Endodermal cell (in vitro differentiated cells): ENCODE data around the gene FAM186B. TPM values are rescaled to one million over a fixed set of nuclear protein-coding genes. Genes with fewer than 3 reads are reported as not detected.

ENCODE experiments used
- DNase-seq: peaks from one replicate; pipeline ENCODE4 v3.0.0-alpha.2; 2017
- H3K27ac ChIP-seq: 2 replicates; pipeline ENCODE4 v1.5.1; 2013; ENCODE audit warnings: mild to moderate bottlenecking, low read depth, low read length, moderate library complexity
- H3K27me3 ChIP-seq: 2 replicates; pipeline ENCODE4 v1.6.1; 2013; ENCODE audit warnings: mild to moderate bottlenecking, low read length, moderate library complexity; ENCODE audit not compliant: insufficient read depth, control insufficient read depth, poor library complexity, severe bottlenecking
- H3K36me3 ChIP-seq: 2 replicates; pipeline ENCODE4 v1.7.0; 2013; ENCODE audit warnings: mild to moderate bottlenecking, low read length, moderate library complexity; ENCODE audit not compliant: control insufficient read depth, insufficient read depth
- H3K4me1 ChIP-seq: one replicate; pipeline ENCODE4 v1.7.0; 2013; ENCODE audit warnings: low read length; ENCODE audit not compliant: control insufficient read depth, insufficient read depth
- H3K4me3 ChIP-seq: 2 replicates; pipeline ENCODE4 v1.5.1; 2013; ENCODE audit warnings: mild to moderate bottlenecking, low read length, moderate library complexity
- H3K9ac ChIP-seq: 2 replicates; pipeline ENCODE4 v1.6.1; 2013; ENCODE audit warnings: mild to moderate bottlenecking, low read length, moderate library complexity; ENCODE audit not compliant: poor library complexity, severe bottlenecking; ENCODE audit errors: extremely low read depth
- H3K9me3 ChIP-seq: 2 replicates; pipeline ENCODE4 v1.6.1; 2013; ENCODE audit warnings: mild to moderate bottlenecking, low read length, moderate library complexity; ENCODE audit not compliant: control insufficient read depth
- H3K27ac Mint-ChIP-seq: 2 replicates; pipeline ENCODE4 v1.8.0; 2020; ENCODE audit warnings: mixed read lengths
- H3K27me3 Mint-ChIP-seq: 2 replicates; pipeline ENCODE4 v1.8.0; 2021; ENCODE audit warnings: mild to moderate bottlenecking, mixed read lengths; ENCODE audit not compliant: insufficient read depth
- H3K36me3 Mint-ChIP-seq: 2 replicates; pipeline ENCODE4 v1.8.0; 2020; ENCODE audit warnings: low read depth, mixed read lengths
- H3K4me1 Mint-ChIP-seq: 2 replicates; pipeline ENCODE4 v1.8.0; 2020; ENCODE audit warnings: mixed read lengths
- H3K4me3 Mint-ChIP-seq: 2 replicates; pipeline ENCODE4 v1.8.0; 2020; ENCODE audit warnings: mild to moderate bottlenecking, moderate library complexity, mixed read lengths
- H3K9me3 Mint-ChIP-seq: 2 replicates; pipeline ENCODE4 v1.8.0; 2020; ENCODE audit warnings: mild to moderate bottlenecking, mixed read lengths
- WGBS, 2 experiments: methylation state at CpG; one replicate each; pipeline versions ENCODE4 v1.1.5 to v1.1.7; 2013; ENCODE audit warnings: missing lambda C conversion rate in 2 of 2, mixed read lengths in 1 of 2; ENCODE audit not compliant: insufficient coverage in 1 of 2, insufficient read length in 1 of 2; 5-methylcytosine and 5-hydroxymethylcytosine counted together
- total RNA-seq, 2 donors: library from RNA; stranded (reverse); fragmentation: NEBNext Ultra II Directional in 1 of 2; extraction: Animal tissue kit (Norgen Biotek cat#: 25700) in 1 of 2; gene quantifications; 2 replicates in 1 of 2; 3 replicates in 1 of 2; pipeline ENCODE4 v1.2.1, GENCODE V29; 2021
- TF ChIP-seq, protein P1 (sequence below): fragments of 200-600 bp; sonication (generic); conservative IDR thresholded peaks from 2 replicates; pipeline ENCODE4 v1.5.0; 2021; ENCODE audit warnings: antibody characterized with exemption, mild to moderate bottlenecking

FAM186B gene
- total RNA-seq, 2 donors from 2014 or later = 0.22 to 0.26 TPM

DNA sequence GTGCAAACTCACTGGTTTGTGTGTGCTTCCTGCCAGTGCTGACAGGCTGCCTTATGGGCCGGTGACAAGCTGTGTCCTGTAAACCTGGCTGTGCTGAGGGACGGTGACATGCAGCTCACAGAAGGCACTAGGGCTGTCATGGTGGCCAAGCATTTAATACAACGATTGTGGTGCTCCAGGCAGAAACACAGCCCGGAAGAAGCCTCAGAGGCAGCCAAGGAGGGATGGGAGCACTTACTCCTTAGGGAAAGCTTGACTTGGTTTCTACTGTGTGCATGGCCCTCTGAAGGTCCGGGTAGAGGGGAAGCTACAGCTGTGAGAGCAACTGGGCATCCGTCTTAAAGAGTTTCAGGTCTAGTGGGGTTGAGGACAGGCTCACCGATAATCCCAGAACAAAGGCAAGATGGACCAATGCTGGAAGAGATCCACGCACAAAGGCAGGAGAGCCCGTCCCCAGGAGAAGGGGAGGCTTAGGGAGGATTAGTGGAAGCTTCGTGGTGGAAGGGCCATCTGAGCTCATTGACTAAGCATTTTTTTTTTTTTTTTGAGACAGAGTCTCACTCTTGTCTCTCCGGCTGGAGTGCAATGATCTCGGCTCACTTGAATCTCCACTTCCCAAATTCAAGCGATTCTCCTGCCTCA lies 26.8 kb downstream of the FAM186B start:
- H3K9me3 ChIP-seq = peaks cover 8% of the 10 kb centered on the region
- no peak overlapping the region for H3K4me3 Mint-ChIP-seq
- whole genome bisulfite sequencing, 2 experiments = 87 to 88% methylated on average over 11 to 13 of the region's 13 CpGs
- no peaks in the 10 kb centered on the region for H3K4me1 ChIP-seq
- TF ChIP-seq, protein P1, sequence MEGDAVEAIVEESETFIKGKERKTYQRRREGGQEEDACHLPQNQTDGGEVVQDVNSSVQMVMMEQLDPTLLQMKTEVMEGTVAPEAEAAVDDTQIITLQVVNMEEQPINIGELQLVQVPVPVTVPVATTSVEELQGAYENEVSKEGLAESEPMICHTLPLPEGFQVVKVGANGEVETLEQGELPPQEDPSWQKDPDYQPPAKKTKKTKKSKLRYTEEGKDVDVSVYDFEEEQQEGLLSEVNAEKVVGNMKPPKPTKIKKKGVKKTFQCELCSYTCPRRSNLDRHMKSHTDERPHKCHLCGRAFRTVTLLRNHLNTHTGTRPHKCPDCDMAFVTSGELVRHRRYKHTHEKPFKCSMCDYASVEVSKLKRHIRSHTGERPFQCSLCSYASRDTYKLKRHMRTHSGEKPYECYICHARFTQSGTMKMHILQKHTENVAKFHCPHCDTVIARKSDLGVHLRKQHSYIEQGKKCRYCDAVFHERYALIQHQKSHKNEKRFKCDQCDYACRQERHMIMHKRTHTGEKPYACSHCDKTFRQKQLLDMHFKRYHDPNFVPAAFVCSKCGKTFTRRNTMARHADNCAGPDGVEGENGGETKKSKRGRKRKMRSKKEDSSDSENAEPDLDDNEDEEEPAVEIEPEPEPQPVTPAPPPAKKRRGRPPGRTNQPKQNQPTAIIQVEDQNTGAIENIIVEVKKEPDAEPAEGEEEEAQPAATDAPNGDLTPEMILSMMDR = no peak
- no peaks in the 10 kb centered on the region for H3K27me3 Mint-ChIP-seq
- no peaks in the 10 kb centered on the region for H3K27me3 ChIP-seq
- no peak overlapping the region for H3K9ac ChIP-seq
- DNase-seq = peak; percentile 42
- peaks cover 20% of the 10 kb centered on the region for H3K36me3 Mint-ChIP-seq
- no peak overlapping the region for H3K27ac ChIP-seq
- peaks cover 9% of the 10 kb centered on the region for H3K4me1 Mint-ChIP-seq
- no peak overlapping the region for H3K4me3 ChIP-seq
- H3K9me3 Mint-ChIP-seq = peaks cover 10% of the 10 kb centered on the region
- peaks cover 19% of the 10 kb centered on the region for H3K36me3 ChIP-seq
- no peak overlapping the region for H3K27ac Mint-ChIP-seq

DNA sequence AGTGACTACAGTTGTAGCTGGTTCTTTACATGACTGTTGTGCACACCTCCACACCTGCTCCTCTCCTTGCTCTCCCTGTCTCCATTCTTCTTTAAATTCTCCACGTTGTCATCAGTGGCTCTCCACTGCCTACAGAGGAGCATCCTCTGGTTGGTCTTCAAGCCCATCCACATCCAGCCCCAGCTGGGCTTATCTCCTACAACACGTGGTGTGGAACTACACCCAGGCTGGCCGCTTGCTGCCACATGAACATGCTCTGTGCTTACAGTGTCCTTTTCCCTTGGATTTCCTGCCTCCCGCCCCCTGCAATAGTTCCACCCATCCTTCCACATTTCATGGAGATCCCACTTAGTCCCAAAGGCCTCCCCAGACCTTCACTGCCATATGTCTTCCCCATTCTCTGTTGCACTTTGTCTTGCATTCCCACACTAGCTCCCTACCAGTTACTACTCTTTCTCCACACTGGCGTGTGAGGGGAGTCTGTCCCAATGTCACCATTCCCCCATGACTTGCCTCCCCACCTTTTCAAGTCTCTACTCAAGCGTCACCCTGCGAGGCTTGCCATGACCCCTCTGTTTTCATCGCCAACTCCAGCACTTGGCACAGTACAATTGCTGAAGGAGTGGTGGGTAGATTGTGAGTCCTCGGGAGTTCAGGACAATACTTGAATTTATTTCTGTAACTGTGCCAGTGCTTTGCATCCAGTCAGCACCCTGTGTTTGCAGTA lies 27.7 kb downstream of the FAM186B start:
- H3K27me3 ChIP-seq = no peaks in the 10 kb centered on the region
- no peak overlapping the region for H3K4me3 Mint-ChIP-seq
- peaks cover 27% of the 10 kb centered on the region for H3K36me3 Mint-ChIP-seq
- H3K27ac Mint-ChIP-seq = no peak overlapping the region
- peaks cover 9% of the 10 kb centered on the region for H3K4me1 Mint-ChIP-seq
- peaks cover 27% of the 10 kb centered on the region for H3K36me3 ChIP-seq
- TF ChIP-seq, protein P1 = no peak
- H3K9me3 ChIP-seq = peaks cover 17% of the 10 kb centered on the region
- H3K27me3 Mint-ChIP-seq = no peaks in the 10 kb centered on the region
- WGBS, 2 experiments = 94 to 100% methylated on average over 4 to 9 of the region's 9 CpGs
- H3K9ac ChIP-seq = no peak overlapping the region
- H3K9me3 Mint-ChIP-seq = peaks cover 15% of the 10 kb centered on the region
- H3K4me1 ChIP-seq = no peaks in the 10 kb centered on the region
- H3K27ac ChIP-seq = no peak overlapping the region
- H3K4me3 ChIP-seq = no peak overlapping the region
- peak; percentile 29 for DNase-seq

DNA sequence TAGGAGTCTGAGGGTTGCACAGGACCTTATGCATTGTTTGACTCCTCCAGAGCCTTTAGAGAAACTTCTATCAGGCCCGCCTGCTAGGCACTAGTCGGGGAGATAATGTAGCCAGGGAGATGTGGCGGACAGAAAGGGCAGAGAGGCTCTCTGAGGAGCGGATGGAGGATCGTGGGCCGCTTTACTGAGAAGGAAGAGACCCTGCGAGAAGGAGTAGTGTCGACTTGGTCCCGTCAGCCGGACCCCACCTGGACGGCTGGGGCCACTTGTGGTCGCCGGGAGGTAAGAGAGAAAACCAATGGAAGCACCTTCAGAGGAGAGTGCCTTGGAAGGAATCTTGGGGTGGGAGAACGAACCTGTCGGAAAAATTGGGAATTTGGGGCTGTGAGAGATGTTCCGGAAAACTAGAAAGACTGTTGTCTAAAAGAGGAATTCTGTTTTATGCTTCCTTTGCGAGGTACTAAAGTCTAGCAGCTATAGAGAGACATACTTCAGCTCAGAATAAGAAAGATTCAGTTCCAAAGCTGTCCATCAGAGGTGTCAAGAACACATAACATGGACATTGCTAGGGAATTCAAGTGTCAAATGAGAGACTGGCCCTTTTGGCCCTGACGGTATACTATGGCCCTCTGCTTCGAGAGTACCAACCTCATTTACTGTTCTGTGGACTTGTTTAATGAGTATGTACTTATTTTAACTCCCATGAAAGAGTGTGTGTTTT lies 36.8 kb downstream of the FAM186B start:
- Mint-ChIP-seq H3K27ac (peak overlapping the region; percentile 99), H3K4me3 (peak overlapping the region; percentile 90), H3K4me1 (peaks cover 12% of the 10 kb centered on the region), H3K9me3 (peaks cover 16% of the 10 kb centered on the region), H3K27me3 (no peaks in the 10 kb centered on the region), H3K36me3 (peaks cover 42% of the 10 kb centered on the region)
- Histone ChIP-seq H3K27me3 (no peaks in the 10 kb centered on the region), H3K4me3 (peak overlapping the region; percentile 93), H3K27ac (no peak overlapping the region), H3K9ac (peak overlapping the region; percentile 84), H3K9me3 (peaks cover 27% of the 10 kb centered on the region), H3K4me1 (peaks cover 4% of the 10 kb centered on the region), H3K36me3 (peaks cover 38% of the 10 kb centered on the region)
- peak; percentile 38 for DNase-seq
- TF ChIP-seq, protein P1 = no peak
- 5 to 6% methylated on average over 17 to 19 of the region's 19 CpGs for WGBS, 2 experiments
